Mesenchymal stem cell (in vitro differentiated cells and primary cell): ENCODE measurements around the gene NFE2L3.
"Not testable (repeated sequence)": the region's sequence is repeated elsewhere in the genome, so short reads cannot be mapped to it uniquely, and the experiment has no call there.

ENCODE experiments used
- DNase-seq: peaks from one replicate; pipeline ENCODE4 v3.0.0-alpha.2; 2013
- H2AFZ ChIP-seq: one replicate; pipeline ENCODE4 v1.6.1; 2013; ENCODE audit warnings: low read depth, mild to moderate bottlenecking, control low read depth, inconsistent platforms, low read length, moderate library complexity
- H2AK5ac ChIP-seq: 2 replicates; pipeline ENCODE4 v1.6.1; 2013; ENCODE audit warnings: low read length, moderate library complexity, mild to moderate bottlenecking, inconsistent platforms; ENCODE audit not compliant: severe bottlenecking
- H2BK120ac ChIP-seq: one replicate; pipeline ENCODE4 v1.6.1; 2013; ENCODE audit warnings: low read depth, mild to moderate bottlenecking, inconsistent platforms, low read length, moderate library complexity
- H2BK12ac ChIP-seq, 2 experiments: one replicate each; pipeline ENCODE4 v1.6.1; 2013; ENCODE audit warnings: inconsistent platforms in 2 of 2, low read length in 2 of 2, mild to moderate bottlenecking in 2 of 2, moderate library complexity in 2 of 2, control low read depth in 1 of 2
- H2BK15ac ChIP-seq: one replicate; pipeline ENCODE4 v1.6.1; 2013; ENCODE audit warnings: mild to moderate bottlenecking, low read depth, inconsistent platforms; ENCODE audit not compliant: poor library complexity, severe bottlenecking
- H2BK5ac ChIP-seq: 2 replicates; pipeline ENCODE4 v1.6.1; 2013; ENCODE audit warnings: low read depth, mild to moderate bottlenecking, low read length, control low read depth, inconsistent platforms; ENCODE audit not compliant: poor library complexity, severe bottlenecking
- H3K14ac ChIP-seq, 2 experiments: one replicate each; pipeline ENCODE4 v1.6.1; 2013; ENCODE audit warnings: inconsistent platforms in 2 of 2, low read length in 2 of 2, control low read depth in 1 of 2, mild to moderate bottlenecking in 1 of 2, moderate library complexity in 1 of 2
- H3K18ac ChIP-seq, 2 experiments: one replicate each; pipeline ENCODE4 v1.6.1; 2013; ENCODE audit warnings: inconsistent platforms in 2 of 2, low read length in 2 of 2, control low read depth in 1 of 2, low read depth in 1 of 2, mild to moderate bottlenecking in 1 of 2
- H3K23ac ChIP-seq, 2 experiments: one replicate each; pipeline ENCODE4 v1.6.1; 2013; ENCODE audit warnings: inconsistent platforms in 2 of 2, low read length in 2 of 2, mild to moderate bottlenecking in 2 of 2, moderate library complexity in 2 of 2, control low read depth in 1 of 2
- H3K27ac ChIP-seq: 2 replicates; pipeline ENCODE4 v1.5.1; 2013; ENCODE audit warnings: mild to moderate bottlenecking, moderate library complexity, low read length, control low read depth, inconsistent platforms; ENCODE audit not compliant: poor library complexity, severe bottlenecking
- H3K27me3 ChIP-seq, 2 experiments: 2 replicates each; pipeline versions ENCODE4 v1.6.1 to v1.7.0; 2013; ENCODE audit warnings: low read length in 2 of 2, mild to moderate bottlenecking in 2 of 2, moderate library complexity in 2 of 2, control low read depth in 1 of 2, inconsistent platforms in 1 of 2; ENCODE audit not compliant: control insufficient read depth in 1 of 2, insufficient read depth in 1 of 2
- H3K36me3 ChIP-seq, 2 experiments: 2 replicates each; pipeline versions ENCODE4 v1.6.1 to v1.7.0; 2013; ENCODE audit warnings: low read length in 2 of 2, control low read depth in 1 of 2, inconsistent platforms in 1 of 2, low read depth in 1 of 2, mild to moderate bottlenecking in 1 of 2; ENCODE audit not compliant: insufficient read depth in 2 of 2, control insufficient read depth in 1 of 2
- H3K4ac ChIP-seq, 2 experiments: one replicate each; pipeline ENCODE4 v1.6.1; 2013; ENCODE audit warnings: inconsistent platforms in 2 of 2, low read length in 2 of 2, mild to moderate bottlenecking in 2 of 2, moderate library complexity in 2 of 2, control low read depth in 1 of 2, low read depth in 1 of 2
- H3K4me1 ChIP-seq: 2 replicates; pipeline ENCODE4 v1.6.1; 2013; ENCODE audit warnings: low read depth, low read length, control low read depth; ENCODE audit not compliant: control insufficient read depth, insufficient read depth
- H3K4me2 ChIP-seq: 2 replicates; pipeline ENCODE4 v1.6.1; 2013; ENCODE audit warnings: low read length, mild to moderate bottlenecking, inconsistent platforms; ENCODE audit not compliant: poor library complexity, severe bottlenecking
- H3K4me3 ChIP-seq, 2 experiments: 2 replicates each; pipeline versions ENCODE4 v1.5.1 to v1.7.0; 2013; ENCODE audit warnings: low read length in 2 of 2, mild to moderate bottlenecking in 2 of 2, control low read depth in 1 of 2, low read depth in 1 of 2; ENCODE audit not compliant: insufficient read depth in 1 of 2
- H3K79me1 ChIP-seq: replicated peaks from 2 replicates; pipeline ENCODE4 v1.6.1; 2013; ENCODE audit warnings: mild to moderate bottlenecking, control low read depth, low read length, inconsistent platforms; ENCODE audit not compliant: poor library complexity, severe bottlenecking
- H3K9ac ChIP-seq: 2 replicates; pipeline ENCODE4 v1.7.0; 2013; ENCODE audit warnings: mild to moderate bottlenecking, low read length, moderate library complexity
- H3K9me3 ChIP-seq: 2 replicates; pipeline ENCODE4 v1.7.0; 2013; ENCODE audit warnings: mild to moderate bottlenecking, low read length; ENCODE audit not compliant: control insufficient read depth
- H4K8ac ChIP-seq: one replicate; pipeline ENCODE4 v1.6.1; 2013; ENCODE audit warnings: inconsistent platforms, mild to moderate bottlenecking, low read length, moderate library complexity
- H4K91ac ChIP-seq: one replicate; pipeline ENCODE4 v1.6.1; 2013; ENCODE audit warnings: mild to moderate bottlenecking, low read length, inconsistent platforms
- WGBS: methylation state at CpG from one replicate; pipeline ENCODE4 v1.1.7; 2013; ENCODE audit warnings: mixed read lengths; 5-methylcytosine and 5-hydroxymethylcytosine counted together

NFE2L3 gene

GRCh38 chr7:26177269-26177668, 25.3 kb downstream of the NFE2L3 start:
- not testable (repeated sequence) for H3K27ac ChIP-seq, H3K23ac ChIP-seq, H2AFZ ChIP-seq, H3K9me3 ChIP-seq, H3K27me3 ChIP-seq, H2BK5ac ChIP-seq, H2AK5ac ChIP-seq, H2BK15ac ChIP-seq, H3K4me3 ChIP-seq, H3K79me1 ChIP-seq, H4K8ac ChIP-seq, H2BK12ac ChIP-seq, H3K36me3 ChIP-seq, H3K4me2 ChIP-seq, H3K9ac ChIP-seq, H4K91ac ChIP-seq, H2BK120ac ChIP-seq, H3K14ac ChIP-seq, H3K4me1 ChIP-seq, DNase-seq, H3K18ac ChIP-seq, H3K4ac ChIP-seq
- 97% methylated on average over 14 of the region's 20 CpGs for WGBS

GRCh38 chr7:26178272-26178960, 26.4 kb downstream of the NFE2L3 start:
- Histone ChIP-seq H3K27ac (no peak overlapping the region), H2BK12ac (peak overlapping the region in 1 of 2 experiments; percentile 3), H3K4me3 (no peak overlapping the region), H2BK5ac (no peak overlapping the region), H3K9ac (no peak overlapping the region), H3K27me3 (no peaks in the 10 kb centered on the region), H3K4me1 (peaks cover 10% of the 10 kb centered on the region), H3K18ac (no peak overlapping the region), H3K9me3 (no peaks in the 10 kb centered on the region), H4K91ac (no peak overlapping the region), H3K4ac (no peak overlapping the region), H2AK5ac (peak overlapping the region; percentile 1), H3K14ac (no peak overlapping the region), H4K8ac (no peak overlapping the region), H3K36me3 (peaks cover 0 to 8% of the 10 kb centered on the region in 2 experiments), H3K79me1 (peaks cover 2% of the 10 kb centered on the region), H2BK15ac (no peak overlapping the region), H2BK120ac (no peak overlapping the region), H2AFZ (no peak overlapping the region), H3K23ac (no peak overlapping the region), H3K4me2 (no peak overlapping the region)
- 96% methylated on average over 7 of the region's 7 CpGs for WGBS
- no peak for DNase-seq

- H3K36me3 ChIP-seq: peaks cover 0 to 8% of the 10 kb centered on the region in 2 experiments
- peaks cover 10% of the 10 kb centered on the region for H3K4me1 ChIP-seq
- no peak overlapping the region for H3K9ac ChIP-seq
- no peak overlapping the region for H4K91ac ChIP-seq
- no peak overlapping the region for H3K4me2 ChIP-seq
- H3K27me3 ChIP-seq: no peaks in the 10 kb centered on the region
- H2BK15ac ChIP-seq: no peak overlapping the region
- H2BK120ac ChIP-seq: no peak overlapping the region
- H2BK5ac ChIP-seq: no peak overlapping the region
- no peaks in the 10 kb centered on the region for H3K9me3 ChIP-seq
- H3K14ac ChIP-seq: no peak overlapping the region
- 93% methylated on average over 3 of the region's 5 CpGs for WGBS
- no peak for DNase-seq
- H4K8ac ChIP-seq: no peak overlapping the region
- H3K4me3 ChIP-seq: no peak overlapping the region
- no peak overlapping the region for H3K27ac ChIP-seq
- no peak overlapping the region for H3K18ac ChIP-seq
- H3K4ac ChIP-seq: no peak overlapping the region
- no peak overlapping the region for H2AK5ac ChIP-seq
- H2BK12ac ChIP-seq: no peak overlapping the region
- H3K79me1 ChIP-seq: no peaks in the 10 kb centered on the region
- H2AFZ ChIP-seq: no peak overlapping the region
- H3K23ac ChIP-seq: no peak overlapping the region
Observed at GRCh38 chr7:26179422-26179821, 27.4 kb downstream of the NFE2L3 start.

- H3K9ac ChIP-seq: no peak overlapping the region
- H3K27me3 ChIP-seq: no peaks in the 10 kb centered on the region
- no peak overlapping the region for H4K91ac ChIP-seq
- H3K9me3 ChIP-seq: no peaks in the 10 kb centered on the region
- no peak overlapping the region for H2BK5ac ChIP-seq
- no peak overlapping the region for H3K18ac ChIP-seq
- H2BK12ac ChIP-seq: no peak overlapping the region
- no peak overlapping the region for H3K23ac ChIP-seq
- 81% methylated on average over 8 of the region's 8 CpGs for WGBS
- no peak overlapping the region for H3K4ac ChIP-seq
- H3K4me3 ChIP-seq: no peak overlapping the region
- H2AFZ ChIP-seq: no peak overlapping the region
- H2AK5ac ChIP-seq: peak overlapping the region; percentile 37
- no peak for DNase-seq
- H3K4me1 ChIP-seq: peaks cover 10% of the 10 kb centered on the region
- H3K36me3 ChIP-seq: peaks cover 3 to 8% of the 10 kb centered on the region in 2 experiments
- H2BK120ac ChIP-seq: no peak overlapping the region
- H4K8ac ChIP-seq: no peak overlapping the region
- H3K79me1 ChIP-seq: no peaks in the 10 kb centered on the region
- H3K27ac ChIP-seq: peak overlapping the region; percentile 19
- no peak overlapping the region for H3K4me2 ChIP-seq
- no peak overlapping the region for H2BK15ac ChIP-seq
- H3K14ac ChIP-seq: no peak overlapping the region
Observed at GRCh38 chr7:26179826-26180497, 28.0 kb downstream of the NFE2L3 start.
